RWPE1 (cell line): ENCODE results near the gene FAM83G.

Experiments
- CTCF ChIA-PET: fragments of 350-600 bp; sonication (Branson Sonifier 250); formaldehyde crosslinking; extraction: SDS; loops from one replicate; lab custom pipeline; 2021; lab: Yijun Ruan, JAX
- POLR2A ChIA-PET: fragments of 400-600 bp; formaldehyde crosslinking; extraction: SDS; loops from one replicate; lab custom pipeline; 2020; ENCODE audit warnings: antibody characterized with exemption; ENCODE audit not compliant: low non-redundant PET; lab: Yijun Ruan, JAX
- DNase-seq: peaks from one replicate; pipeline ENCODE4 v3.0.0; 2012; ENCODE audit warnings: low spot score
- H3K27ac ChIP-seq: fragments of 450-650 bp; 2 replicates; pipeline ENCODE4 v1.5.1; 2017
- CTCF ChIP-seq: fragments of 450-650 bp; conservative IDR thresholded peaks from 2 replicates; pipeline ENCODE4 v1.5.1; 2017; ENCODE audit warnings: low read depth, mild to moderate bottlenecking

The FAM83G gene

GRCh38 chr17:18968945-18969887 is 35.3 kb downstream of the FAM83G start:
- ChIA-PET POLR2A (interaction anchor here (0.6 kb wide), 1 partner anchor 23 kb away, joined by 3 read pairs; no protein-coding TSS in a partner anchor), CTCF (interaction anchor here (1.3 kb wide), 1 partner anchor 8 kb away, joined by 10 read pairs; no protein-coding TSS in a partner anchor)
- TF ChIP-seq CTCF, result no peak
- peak; percentile 73 for DNase-seq
- peak overlapping the region; percentile 86 for H3K27ac ChIP-seq

- ChIA-PET CTCF (no interaction called here), POLR2A (no interaction called here)
- peak overlapping the region; percentile 86 for H3K27ac ChIP-seq
- DNase-seq, result no peak
- TF ChIP-seq CTCF, result no peak
Measured at GRCh38 chr17:18968345-18968744, 36.2 kb downstream of the FAM83G start.

- no peak for TF ChIP-seq CTCF
- H3K27ac ChIP-seq, result peak overlapping the region; percentile 86
- peak; percentile 69 for DNase-seq
- ChIA-PET POLR2A (no interaction called here), CTCF (no interaction called here)
Measured at GRCh38 chr17:18967916-18968315, 36.6 kb downstream of the FAM83G start.

GRCh38 chr17:18966831-18967624 is 37.5 kb downstream of the FAM83G start:
- no peak for DNase-seq
- peak overlapping the region; percentile 86 for H3K27ac ChIP-seq
- POLR2A ChIA-PET, result no interaction called here
- CTCF ChIA-PET, result no interaction called here
- no peak for TF ChIP-seq CTCF

GRCh38 chr17:18965530-18966236 is 38.9 kb downstream of the FAM83G start:
- DNase-seq, result no peak
- H3K27ac ChIP-seq, result peak overlapping the region; percentile 86
- ChIA-PET POLR2A (interaction anchor here (0.6 kb wide), 1 partner anchor 11 kb away, joined by 3 read pairs; no protein-coding TSS in a partner anchor), CTCF (no interaction called here)
- no peak for TF ChIP-seq CTCF

GRCh38 chr17:18964550-18964949 is 40.0 kb downstream of the FAM83G start:
- DNase-seq, result no peak
- ChIA-PET POLR2A (no interaction called here), CTCF (no interaction called here)
- peak overlapping the region; percentile 26 for H3K27ac ChIP-seq
- TF ChIP-seq CTCF, result no peak
